Measurements from ENCODE around the gene RNU6-7. TPM values are rescaled to one million over a fixed set of nuclear protein-coding genes. Genes with fewer than 3 reads are reported as not detected.

Gene RNU6-7
- total RNA-seq, 1 donor from 2014 or later, result not detected

GRCh38 chr14:32233260-32233659 is 31.4 kb downstream of the RNU6-7 start:
- H3K9me3 Mint-ChIP-seq, result no peaks in the 10 kb centered on the region
- no peaks in the 10 kb centered on the region for H3K4me1 Mint-ChIP-seq
- no peaks in the 10 kb centered on the region for H3K27me3 Mint-ChIP-seq
- DNase-seq, result no peak
- TF ChIP-seq CTCF (IDR thresholded peaks at IDR 0.05), result no peak
- POLR2A ChIA-PET, result no interaction called here
- H3K27ac Mint-ChIP-seq, result no peak overlapping the region
- CTCF ChIA-PET, result no interaction called here
- H3K36me3 Mint-ChIP-seq (ENCODE audit: low read depth), result no peaks in the 10 kb centered on the region
- ATAC-seq (ENCODE audit: low read depth), result no peak
- no peak overlapping the region for H3K4me3 Mint-ChIP-seq
- intact Hi-C loops (cut with micrococcal nuclease), result no loop called here

GRCh38 chr14:32244404-32244803 is 42.6 kb downstream of the RNU6-7 start:
- Mint-ChIP-seq H3K36me3 (ENCODE audit: low read depth) (no peaks in the 10 kb centered on the region), H3K4me3 (no peak overlapping the region)
- intact Hi-C loops (cut with micrococcal nuclease), result no loop called here

GRCh38 chr14:32246751-32247150 is 44.9 kb downstream of the RNU6-7 start:
- Mint-ChIP-seq H3K4me1 (no peaks in the 10 kb centered on the region), H3K9me3 (no peaks in the 10 kb centered on the region), H3K27ac (no peak overlapping the region), H3K4me3 (no peak overlapping the region), H3K36me3 (ENCODE audit: low read depth) (no peaks in the 10 kb centered on the region), H3K27me3 (peaks cover 3% of the 10 kb centered on the region)
- ATAC-seq (ENCODE audit: low read depth), result no peak
- DNase-seq, result no peak
- POLR2A ChIA-PET, result no interaction called here
- CTCF ChIA-PET, result interaction anchor here (1.1 to 3.8 kb wide), 2 partner anchors 8 to 174 kb away, joined by 3 to 14 read pairs; no protein-coding TSS in a partner anchor
- TF ChIP-seq CTCF (IDR thresholded peaks at IDR 0.05), result no peak
- intact Hi-C loops (cut with micrococcal nuclease), result no loop called here

More at GRCh38 chr14:32244404-32244803, 42.6 kb downstream of the RNU6-7 start:
- peaks cover 5% of the 10 kb centered on the region for H3K9me3 Mint-ChIP-seq
- no peak for ATAC-seq (ENCODE audit: low read depth)
- H3K27me3 Mint-ChIP-seq, result peaks cover 11% of the 10 kb centered on the region
- H3K4me1 Mint-ChIP-seq, result no peaks in the 10 kb centered on the region
- POLR2A ChIA-PET, result interaction anchor here (0.9 kb wide), 1 partner anchor 171 kb away, joined by 4 read pairs; no protein-coding TSS in a partner anchor
- CTCF ChIA-PET, result interaction anchor here (0.7 to 1.8 kb wide), 6 partner anchors 9 to 641 kb away, joined by 3 to 10 read pairs (median 4); no protein-coding TSS in a partner anchor
- no peak for DNase-seq
- no peak overlapping the region for H3K27ac Mint-ChIP-seq
- TF ChIP-seq CTCF (IDR thresholded peaks at IDR 0.05), result no peak

- H3K27me3 Mint-ChIP-seq, result no peaks in the 10 kb centered on the region
- DNase-seq, result no peak
- no peaks in the 10 kb centered on the region for H3K9me3 Mint-ChIP-seq
- no peak for TF ChIP-seq CTCF (IDR thresholded peaks at IDR 0.05)
- H3K27ac Mint-ChIP-seq, result no peak overlapping the region
- POLR2A ChIA-PET, result no interaction called here
- intact Hi-C loops (cut with micrococcal nuclease), result no loop called here
- ATAC-seq (ENCODE audit: low read depth), result no peak
- H3K4me3 Mint-ChIP-seq, result no peak overlapping the region
- no peaks in the 10 kb centered on the region for H3K4me1 Mint-ChIP-seq
- CTCF ChIA-PET, result interaction anchor here (3.8 kb wide), 1 partner anchor 176 kb away, joined by 14 read pairs; no protein-coding TSS in a partner anchor
- H3K36me3 Mint-ChIP-seq (ENCODE audit: low read depth), result no peaks in the 10 kb centered on the region
Measured at GRCh38 chr14:32249371-32249770, 47.5 kb downstream of the RNU6-7 start.

GRCh38 chr14:32249780-32250179 is 47.9 kb downstream of the RNU6-7 start:
- intact Hi-C loops (cut with micrococcal nuclease), result loop anchor here (5.0 kb wide), 2 partner anchors 87 to 792 kb away; partner anchors contain the start of gene DTD2
- Mint-ChIP-seq H3K27me3 (no peaks in the 10 kb centered on the region), H3K4me1 (no peaks in the 10 kb centered on the region), H3K27ac (no peak overlapping the region), H3K36me3 (ENCODE audit: low read depth) (no peaks in the 10 kb centered on the region), H3K4me3 (no peak overlapping the region), H3K9me3 (no peaks in the 10 kb centered on the region)
- POLR2A ChIA-PET, result no interaction called here
- ATAC-seq (ENCODE audit: low read depth) (no peak), DNase-seq (no peak)
- CTCF ChIA-PET, result interaction anchor here (5.8 kb wide), 2 partner anchors 178 to 738 kb away, joined by 73 to 142 read pairs; no protein-coding TSS in a partner anchor
- TF ChIP-seq CTCF (IDR thresholded peaks at IDR 0.05), result no peak
